HG02610 (cell line): ENCODE data around the gene RGS4.

Experiments used
- ATAC-seq: cut with Tn5 transposase; IDR thresholded peaks from one replicate; pipeline ENCODE4 v1.9.1; 2021; ENCODE audit warnings: mild to moderate bottlenecking, moderate library complexity; ENCODE audit not compliant: unreplicated experiment

RGS4 gene

GRCh38 chr1:163094589-163094988 is 25.4 kb downstream of the RGS4 start:
- ATAC-seq = no peak

GRCh38 chr1:163095213-163095612 is 26.1 kb downstream of the RGS4 start:
- ATAC-seq = no peak

GRCh38 chr1:163102590-163102989 is 33.4 kb downstream of the RGS4 start:
- no peak for ATAC-seq

DNA sequence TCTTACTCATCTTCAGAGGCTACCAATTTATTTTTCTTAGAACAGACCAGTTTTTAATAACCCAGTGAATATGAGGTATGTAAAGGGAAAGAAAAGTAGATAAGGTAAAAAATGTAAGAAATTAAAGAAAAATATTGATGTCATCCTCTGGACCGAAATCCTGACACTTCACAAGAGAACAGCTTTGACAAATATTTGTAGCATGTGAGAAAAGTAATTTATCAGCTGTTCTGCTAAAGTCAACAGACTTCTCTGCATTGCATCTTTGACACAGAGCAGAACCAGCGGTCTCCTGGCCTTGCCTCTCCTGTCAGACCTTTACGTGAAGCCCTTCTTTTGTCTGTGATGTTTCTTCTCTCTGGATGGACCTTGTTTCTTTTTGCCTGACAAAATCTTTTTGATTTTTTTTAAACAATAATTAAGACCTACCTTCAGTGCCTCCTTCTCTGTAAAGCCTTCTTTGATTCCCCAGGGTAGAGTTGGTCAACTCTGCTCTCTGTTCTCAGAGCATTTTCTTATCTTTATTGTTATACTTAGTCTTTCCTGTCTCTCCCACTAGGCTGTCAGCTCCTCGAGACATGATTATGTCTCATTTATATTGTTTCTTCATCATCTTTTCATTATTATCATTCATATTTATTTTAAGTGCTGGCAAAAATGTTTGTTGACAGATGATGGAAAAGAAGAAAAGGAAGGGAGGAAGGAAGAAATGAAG is 35.4 kb downstream of the RGS4 start:
- ATAC-seq = no peak

- no peak for ATAC-seq
Measured at GRCh38 chr1:163106364-163106987, 37.3 kb downstream of the RGS4 start.

DNA sequence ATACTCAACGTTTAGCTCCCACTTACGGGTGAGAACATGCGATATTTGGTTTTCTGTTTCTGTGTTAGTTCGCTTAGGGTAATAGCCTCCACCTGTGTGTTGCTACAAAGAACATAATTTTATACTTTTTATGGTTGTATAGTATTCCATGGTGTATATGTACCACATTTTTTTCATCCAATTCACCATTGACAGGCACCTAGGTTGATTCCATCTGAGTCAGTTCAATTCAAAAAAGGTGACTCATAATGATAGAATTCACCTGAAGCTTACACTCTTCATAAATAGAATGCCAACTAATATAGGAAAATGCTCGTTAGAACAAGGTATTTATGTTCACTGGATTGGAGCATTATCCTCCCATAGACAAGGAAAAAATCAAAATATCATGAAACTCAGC is 38.5 kb downstream of the RGS4 start:
- no peak for ATAC-seq

GRCh38 chr1:163115887-163116286 is 46.7 kb downstream of the RGS4 start:
- no peak for ATAC-seq

DNA sequence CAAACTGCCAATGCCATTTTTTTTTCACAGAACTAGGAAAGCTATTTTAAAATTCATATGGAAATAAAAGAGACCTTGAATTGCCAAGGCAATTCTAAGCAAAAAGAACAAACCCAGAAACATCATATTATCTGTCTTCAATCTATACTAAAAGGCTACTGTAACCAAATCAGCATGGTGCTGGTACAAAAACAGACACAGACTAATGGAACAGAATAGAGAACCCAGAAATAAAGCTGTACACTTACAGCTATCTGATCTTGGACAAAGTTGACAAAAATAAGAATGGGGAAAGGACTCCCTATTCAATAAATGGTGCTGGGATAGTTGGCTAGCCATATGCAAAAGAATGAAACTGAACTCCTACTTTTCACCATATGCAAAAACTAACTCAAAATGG is 50.5 kb downstream of the RGS4 start:
- no peak for ATAC-seq

GRCh38 chr1:163120372-163120771 is 51.2 kb downstream of the RGS4 start:
- no peak for ATAC-seq

DNA sequence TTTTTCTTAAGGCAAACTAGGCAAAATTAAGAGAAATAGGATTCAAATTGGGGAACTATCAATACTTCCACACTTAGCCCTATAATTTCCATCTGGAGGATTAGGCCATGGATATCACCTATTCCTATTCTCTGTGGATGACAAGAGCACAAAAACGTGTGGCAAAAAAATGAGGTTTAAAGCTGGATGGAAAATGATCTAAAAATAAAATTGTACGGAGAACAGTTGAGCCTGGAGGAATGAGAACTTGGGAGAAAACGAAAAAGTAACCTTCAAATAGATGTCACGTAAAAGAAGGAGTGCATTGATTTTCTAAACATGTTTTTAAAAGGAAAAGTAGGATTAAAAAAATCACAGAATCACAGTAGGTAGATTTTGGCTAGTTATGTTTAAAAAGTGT is 55.7 kb downstream of the RGS4 start:
- ATAC-seq = no peak
